Heart right ventricle (tissue), 16 donors: ENCODE results near the gene TMEM161B. TPM values are rescaled to one million over a fixed set of nuclear protein-coding genes. Genes with fewer than 3 reads are reported as not detected.
"Not testable (repeated sequence)": the region's sequence is repeated elsewhere in the genome, so short reads cannot be mapped to it uniquely, and the experiment has no call there.

ENCODE experiments used
- ATAC-seq, 8 donors: fragments of 200-7000 bp; cut with Tn5 transposase; one replicate each; pipeline ENCODE4 v1.9.1; 2020; ENCODE audit warnings: mild to moderate bottlenecking in 8 of 8, moderate library complexity in 8 of 8, moderate number of reproducible peaks in 1 of 8
- DNase-seq, 2 donors: peaks; one replicate each; pipeline ENCODE4 v3.0.0-alpha.2; 2020
- H3K27ac ChIP-seq, 10 donors: fragments of 200-600 bp; sonication (generic) in 2 of 10; one replicate each; pipeline versions ENCODE4 v1.5.0 to v1.8.0; 2020 to 2022; ENCODE audit warnings: mild to moderate bottlenecking in 3 of 10
- H3K27me3 ChIP-seq, 7 donors: fragments of 200-600 bp; one replicate each; pipeline ENCODE4 v1.8.0; 2021 to 2022; ENCODE audit warnings: mild to moderate bottlenecking in 2 of 7
- H3K36me3 ChIP-seq, 9 donors: fragments of 200-600 bp; sonication (generic) in 1 of 9; one replicate each; pipeline versions ENCODE4 v1.5.0 to v1.8.0; 2020 to 2022; ENCODE audit warnings: mild to moderate bottlenecking in 2 of 9
- H3K4me1 ChIP-seq, 9 donors: fragments of 200-600 bp; sonication (generic) in 1 of 9; one replicate each; pipeline versions ENCODE4 v1.5.0 to v1.8.0; 2020 to 2022; ENCODE audit warnings: mild to moderate bottlenecking in 4 of 9
- H3K4me3 ChIP-seq, 10 donors: fragments of 200-600 bp; sonication (generic) in 2 of 10; one replicate each; pipeline versions ENCODE4 v1.5.0 to v1.8.0; 2020 to 2022; ENCODE audit warnings: mild to moderate bottlenecking in 7 of 10, moderate library complexity in 2 of 10
- H3K9me3 ChIP-seq, 11 donors: fragments of 200-600 bp in 10 of 11; sonication (generic) in 2 of 11; one replicate each; pipeline versions ENCODE4 v1.5.0 to v1.8.0; 2013 to 2022; ENCODE audit warnings: mild to moderate bottlenecking in 2 of 11, control low read depth in 1 of 11, moderate library complexity in 1 of 11
- CTCF ChIP-seq, 9 donors: fragments of 200-600 bp; sonication (generic) in 2 of 9; IDR thresholded peaks; one replicate each; pipeline versions ENCODE4 v1.5.0 to v1.8.0; 2021 to 2022; ENCODE audit warnings: antibody characterized with exemption in 9 of 9, mild to moderate bottlenecking in 5 of 9, moderate library complexity in 1 of 9
- WGBS, 2 donors: extraction: QIAGEN DNeasy Blood & Tissue Kit; methylation state at CpG; one replicate each; pipeline ENCODE4 v1.1.7; 2013; ENCODE audit warnings: inconsistent platforms in 1 of 2; 5-methylcytosine and 5-hydroxymethylcytosine counted together
- intact Hi-C, 10 donors: fragments of 100-400 bp; cut with DNase I; formaldehyde crosslinking; loops; one replicate each; pipeline versions ENCODE4 v1.11.1 to v1.14.2; 2022
- polyA plus RNA-seq, 2 donors: library from polyadenylated mRNA; stranded (reverse); fragments of 200-250 nt; gene quantifications; one replicate each; pipeline ENCODE4 v1.2.3, GENCODE V29; 2013
- total RNA-seq, 10 donors: library from RNA; stranded (reverse); fragmentation: NEBNext Ultra II Directional in 3 of 10; extraction: Animal tissue kit (Norgen Biotek cat#: 25700) in 3 of 10; gene quantifications; one replicate each; pipeline versions ENCODE4 v1.2.1 to v1.2.4, GENCODE V29; 2021 to 2023
- donor health status: Arrhythmogenic right ventricular cardiomyopathy.
- donor health status: ischemic (EF 13 %, LVEDD 7.1; RV severe dilation, severe dysfunction).
- donor health status: healthy with polysubstance abuse.
- donor health status: DM: no; HTN: yes; CAD: no.
- donor health status: DM: no; HTN: no; CAD: no.
- donor health status: ischemic (EF 25% LVEDD 6.9; RV normal size, moderate dysfunction).
- donor health status: ischemic (EF 25% LVEDD 5.7; RV mildly dilated, moderate dysfunction).
- donor health status: healthy.
- donor health status: DM: yes; HTN: yes; CAD: no.
- donor health status: Ischemic cardiomyopathy.
- donor health status: ischemic (EF 35%, LVEDD 5.7; RV mildly dilated, moderate dysfunction).
- donor health status: nonischemic (EF 11% LVEDD 7.7; RV severe dilation, severe dysfunction).
- donor health status: DM: yes; HTN: yes; CAD: no.
- donor health status: PGD.
- donor health status: ischemic (EF 29% LVEDD 5.4; RV normal size, mild dysfunction).
- donor health status: nonischemic (EF 23%, LVEDD 6.1; RV moderate dilation, normal function).

TMEM161B gene
- total and polyA plus RNA-seq, 12 donors = 4.1 to 13.9 (median 7.9) TPM

- DNase-seq = no peak
- TF ChIP-seq CTCF (IDR thresholded peaks at IDR 0.05) = no peak
- ATAC-seq = no peak
- peaks cover 0 to 71% (median 18%) of the 10 kb centered on the region in 9 donors for H3K36me3 ChIP-seq
- H3K27me3 ChIP-seq = no peaks in the 10 kb centered on the region
- no peaks in the 10 kb centered on the region for H3K4me1 ChIP-seq
- H3K4me3 ChIP-seq = no peak overlapping the region
- intact Hi-C loops = no loop called here
- peaks cover 0 to 10% (median 0%) of the 10 kb centered on the region in 11 donors for H3K9me3 ChIP-seq
- H3K27ac ChIP-seq = no peak overlapping the region
These were observed 73.0 kb downstream of the TMEM161B start for GRCh38 chr5:88195636-88196035.

- no peak for DNase-seq
- no peak overlapping the region for H3K27ac ChIP-seq
- no peak for TF ChIP-seq CTCF (IDR thresholded peaks at IDR 0.05)
- intact Hi-C loops = no loop called here
- H3K4me1 ChIP-seq = no peaks in the 10 kb centered on the region
- peaks cover 0 to 69% (median 14%) of the 10 kb centered on the region in 9 donors for H3K36me3 ChIP-seq
- no peaks in the 10 kb centered on the region for H3K27me3 ChIP-seq
- WGBS, 2 donors = 93% methylated on average over 3 of the region's 3 CpGs
- H3K9me3 ChIP-seq = peaks cover 0 to 27% (median 9%) of the 10 kb centered on the region in 11 donors
- H3K4me3 ChIP-seq = no peak overlapping the region
- no peak for ATAC-seq
These were observed 74.7 kb downstream of the TMEM161B start for GRCh38 chr5:88193896-88194295.

GRCh38 chr5:88190106-88190834, 78.4 kb downstream of the TMEM161B start:
- intact Hi-C loops = no loop called here
- Histone ChIP-seq H3K36me3 (peaks cover 0 to 67% (median 14%) of the 10 kb centered on the region in 9 donors), H3K4me1 (no peaks in the 10 kb centered on the region), H3K9me3 (peaks cover 0 to 58% (median 16%) of the 10 kb centered on the region in 11 donors), H3K4me3 (no peak overlapping the region), H3K27ac (no peak overlapping the region), H3K27me3 (no peaks in the 10 kb centered on the region)
- ATAC-seq = no peak
- 94% methylated on average over 9 of the region's 9 CpGs for WGBS, 2 donors
- no peak for DNase-seq
- no peak for TF ChIP-seq CTCF (IDR thresholded peaks at IDR 0.05)

GRCh38 chr5:88189484-88189883, 79.2 kb downstream of the TMEM161B start:
- intact Hi-C loops, DNase-seq, H3K27me3 ChIP-seq, H3K27ac ChIP-seq, H3K4me3 ChIP-seq, H3K4me1 ChIP-seq, ATAC-seq: not testable (repeated sequence)
- peaks cover 0 to 64% (median 14%) of the 10 kb centered on the region in 9 donors for H3K36me3 ChIP-seq
- peaks cover 0 to 58% (median 16%) of the 10 kb centered on the region in 11 donors for H3K9me3 ChIP-seq
- WGBS, 2 donors = 98 to 99% methylated on average over 4 of the region's 4 CpGs

GRCh38 chr5:88188458-88189132, 80.0 kb downstream of the TMEM161B start:
- H3K4me3 ChIP-seq = no peak overlapping the region
- peaks cover 0 to 55% (median 13%) of the 10 kb centered on the region in 9 donors for H3K36me3 ChIP-seq
- DNase-seq (no peak), ATAC-seq (no peak)
- no peak for TF ChIP-seq CTCF (IDR thresholded peaks at IDR 0.05)
- 97 to 99% methylated on average over 9 of the region's 9 CpGs for WGBS, 2 donors
- H3K27me3 ChIP-seq = no peaks in the 10 kb centered on the region
- H3K27ac ChIP-seq = no peak overlapping the region
- peaks cover 0 to 58% (median 16%) of the 10 kb centered on the region in 11 donors for H3K9me3 ChIP-seq
- intact Hi-C loops = no loop called here
- no peaks in the 10 kb centered on the region for H3K4me1 ChIP-seq
